HEK293 (cell line): ENCODE results near the gene ZSCAN30.

ENCODE experiments used
- CTCF ChIA-PET: fragments of 350-600 bp; formaldehyde crosslinking; extraction: SDS; loops from one replicate; lab custom pipeline; 2021; ENCODE audit warnings: antibody characterized with exemption; lab: Yijun Ruan, JAX
- POLR2A ChIA-PET: fragments of 300-600 bp; formaldehyde crosslinking; extraction: SDS; loops from one replicate; lab custom pipeline; 2020; ENCODE audit warnings: antibody characterized with exemption, inconsistent platforms; lab: Yijun Ruan, JAX
- H3K27ac ChIP-seq: fragments of 200-500 bp; sonication (Bioruptor generic); 2 replicates; pipeline ENCODE4 v1.5.1; 2014; ENCODE audit warnings: low read depth, low read length, control low read depth, inconsistent platforms; ENCODE audit errors: extremely low read depth
- H3K36me3 ChIP-seq, 2 experiments: fragments of 200-500 bp in 1 of 2; sonication (Bioruptor generic) in 1 of 2; 1 replicate in 1 of 2; 2 replicates in 1 of 2; pipeline ENCODE4 v1.5.1; 2014 to 2017; ENCODE audit warnings: inconsistent platforms in 2 of 2, low read length in 2 of 2; ENCODE audit not compliant: control insufficient read depth in 2 of 2, insufficient read depth in 1 of 2
- H3K4me1 ChIP-seq: fragments of 200-500 bp; sonication (Bioruptor generic); 2 replicates; pipeline ENCODE4 v1.5.1; 2014; ENCODE audit warnings: mild to moderate bottlenecking, low read length, inconsistent platforms; ENCODE audit not compliant: control insufficient read depth, insufficient read depth
- H3K4me3 ChIP-seq: 2 replicates; pipeline ENCODE4 v1.5.1; 2011; ENCODE audit warnings: low read depth, mild to moderate bottlenecking, control low read depth, low read length, moderate library complexity
- H3K9me3 ChIP-seq: fragments of 200-500 bp; sonication (Bioruptor generic); 2 replicates; pipeline ENCODE4 v1.5.1; 2014; ENCODE audit warnings: low read depth, low read length, inconsistent platforms; ENCODE audit not compliant: control insufficient read depth, insufficient read depth
- EGR2 ChIP-seq: fragments of 450-650 bp; formaldehyde crosslinking; IDR thresholded peaks from 2 replicates; pipeline ENCODE4 v1.5.1; 2016; ENCODE audit warnings: low read depth, missing biosample characterization, missing genetic modification characterization
- GLIS2 ChIP-seq: fragments of 450-650 bp; formaldehyde crosslinking; IDR thresholded peaks from 2 replicates; pipeline ENCODE4 v1.5.1; 2016; ENCODE audit warnings: missing biosample characterization, missing genetic modification characterization
- KLF7 ChIP-seq: fragments of 450-650 bp; formaldehyde crosslinking; IDR thresholded peaks from 2 replicates; pipeline ENCODE4 v1.5.1; 2016; ENCODE audit warnings: missing biosample characterization, missing genetic modification characterization, borderline replicate concordance
- PBX3 ChIP-seq: sonication (generic); formaldehyde crosslinking; IDR thresholded peaks from 2 replicates; pipeline ENCODE4 v1.8.1; 2022; ENCODE audit warnings: mild to moderate bottlenecking, moderate library complexity, missing genetic modification reagents
- SP2 ChIP-seq: fragments of 450-650 bp; formaldehyde crosslinking; IDR thresholded peaks from 2 replicates; pipeline ENCODE4 v1.5.1; 2016; ENCODE audit warnings: missing biosample characterization, missing genetic modification characterization
- ZBTB48 ChIP-seq: fragments of 450-650 bp; formaldehyde crosslinking; IDR thresholded peaks from 2 replicates; pipeline ENCODE4 v1.5.1; 2016; ENCODE audit warnings: missing biosample characterization, missing genetic modification characterization
- ZFP41 ChIP-seq: fragments of 450-650 bp; formaldehyde crosslinking; IDR thresholded peaks from 2 replicates; pipeline ENCODE4 v1.5.1; 2016; ENCODE audit warnings: missing biosample characterization, missing genetic modification characterization, borderline replicate concordance
- ZNF146 ChIP-seq: fragments of 450-650 bp; formaldehyde crosslinking; IDR thresholded peaks from 2 replicates; pipeline ENCODE4 v1.5.1; 2016; ENCODE audit warnings: missing biosample characterization, missing genetic modification characterization
- ZNF19 ChIP-seq: fragments of 450-650 bp; formaldehyde crosslinking; IDR thresholded peaks from 2 replicates; pipeline ENCODE4; 2016; ENCODE audit warnings: missing biosample characterization, missing genetic modification characterization, low read depth
- ZNF544 ChIP-seq: fragments of 450-650 bp; formaldehyde crosslinking; IDR thresholded peaks from 2 replicates; pipeline ENCODE4 v1.5.0; 2017; ENCODE audit warnings: missing biosample characterization, missing genetic modification characterization
- ZNF549 ChIP-seq: fragments of 450-650 bp; IDR thresholded peaks from 2 replicates; pipeline ENCODE4 v1.5.1; 2018; ENCODE audit warnings: missing biosample characterization, missing genetic modification characterization, mild to moderate bottlenecking, inconsistent platforms, moderate library complexity
- ZNF558 ChIP-seq: fragments of 450-650 bp; formaldehyde crosslinking; IDR thresholded peaks from 2 replicates; pipeline ENCODE4 v1.5.1; 2016; ENCODE audit warnings: missing biosample characterization, missing genetic modification characterization
- ZNF610 ChIP-seq: fragments of 450-650 bp; formaldehyde crosslinking; IDR thresholded peaks from 2 replicates; pipeline ENCODE4 v1.5.1; 2016; ENCODE audit warnings: missing biosample characterization, missing genetic modification characterization, borderline replicate concordance
- ZNF658 ChIP-seq: fragments of 450-650 bp; formaldehyde crosslinking; IDR thresholded peaks from 2 replicates; pipeline ENCODE4; 2016; ENCODE audit warnings: missing biosample characterization, missing genetic modification characterization
- ZNF701 ChIP-seq: fragments of 450-650 bp; formaldehyde crosslinking; IDR thresholded peaks from 2 replicates; pipeline ENCODE4 v1.5.1; 2016; ENCODE audit warnings: missing biosample characterization, missing genetic modification characterization
- ZNF791 ChIP-seq: fragments of 450-650 bp; formaldehyde crosslinking; IDR thresholded peaks from 2 replicates; pipeline ENCODE4 v1.5.1; 2016; ENCODE audit warnings: missing biosample characterization, missing genetic modification characterization
- ZNF830 ChIP-seq: fragments of 450-650 bp; IDR thresholded peaks from 2 replicates; pipeline ENCODE4 v1.5.0; 2018; ENCODE audit warnings: missing biosample characterization, missing genetic modification characterization, low read depth, mild to moderate bottlenecking, moderate library complexity
- TF ChIP-seq, protein P1 (sequence below): fragments of 450-650 bp; formaldehyde crosslinking; IDR thresholded peaks from 2 replicates; pipeline ENCODE4 v1.5.1; 2016; ENCODE audit warnings: missing biosample characterization, missing genetic modification characterization, low read depth
- TF ChIP-seq, protein P2 (sequence below): fragments of 450-650 bp; formaldehyde crosslinking; IDR thresholded peaks from 2 replicates; pipeline ENCODE4 v1.5.1; 2016; ENCODE audit warnings: missing biosample characterization, missing genetic modification characterization
- TF ChIP-seq, protein P3 (sequence below): fragments of 450-650 bp; IDR thresholded peaks from 2 replicates; pipeline ENCODE4 v1.5.1; 2018; ENCODE audit warnings: missing biosample characterization, missing genetic modification characterization
- TF ChIP-seq, protein P4 (sequence below): fragments of 450-650 bp; formaldehyde crosslinking; IDR thresholded peaks from 2 replicates; pipeline ENCODE4 v1.5.1; 2016; ENCODE audit warnings: missing biosample characterization, missing genetic modification characterization
- TF ChIP-seq, protein P5 (sequence below): fragments of 450-650 bp; formaldehyde crosslinking; IDR thresholded peaks from 2 replicates; pipeline ENCODE4 v1.5.1; 2016; ENCODE audit warnings: missing biosample characterization, missing genetic modification characterization

ZSCAN30 gene

GRCh38 chr18:35326695-35327387, 36.8 kb upstream of the ZSCAN30 start:
- CTCF ChIA-PET = no interaction called here
- POLR2A ChIA-PET = interaction anchor here (1.0 kb wide), 1 partner anchor 15 kb away, joined by 4 read pairs; no protein-coding TSS in a partner anchor
- Histone ChIP-seq H3K36me3 (peaks cover 0 to 6% of the 10 kb centered on the region in 2 experiments; a peak in 1 of 3 replicates), H3K4me3 (no peak overlapping the region), H3K9me3 (no peaks in the 10 kb centered on the region), H3K27ac (no peak overlapping the region), H3K4me1 (no peaks in the 10 kb centered on the region)
- no peak for TF ChIP-seq ZNF558 (tag by site-specific recombination)
- no peak for TF ChIP-seq ZFP41 (tag by site-specific recombination)
- TF ChIP-seq, protein P1, sequence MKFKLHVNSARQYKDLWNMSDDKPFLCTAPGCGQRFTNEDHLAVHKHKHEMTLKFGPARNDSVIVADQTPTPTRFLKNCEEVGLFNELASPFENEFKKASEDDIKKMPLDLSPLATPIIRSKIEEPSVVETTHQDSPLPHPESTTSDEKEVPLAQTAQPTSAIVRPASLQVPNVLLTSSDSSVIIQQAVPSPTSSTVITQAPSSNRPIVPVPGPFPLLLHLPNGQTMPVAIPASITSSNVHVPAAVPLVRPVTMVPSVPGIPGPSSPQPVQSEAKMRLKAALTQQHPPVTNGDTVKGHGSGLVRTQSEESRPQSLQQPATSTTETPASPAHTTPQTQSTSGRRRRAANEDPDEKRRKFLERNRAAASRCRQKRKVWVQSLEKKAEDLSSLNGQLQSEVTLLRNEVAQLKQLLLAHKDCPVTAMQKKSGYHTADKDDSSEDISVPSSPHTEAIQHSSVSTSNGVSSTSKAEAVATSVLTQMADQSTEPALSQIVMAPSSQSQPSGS = no peak
- TF ChIP-seq ZNF146 (tag by site-specific recombination) = no peak
- no peak for TF ChIP-seq ZNF544 (tag by site-specific recombination)
- no peak for TF ChIP-seq EGR2
- TF ChIP-seq ZNF658 (tag by site-specific recombination) = no peak
- TF ChIP-seq ZNF791 (tag by site-specific recombination) = no peak
- TF ChIP-seq, protein P2, sequence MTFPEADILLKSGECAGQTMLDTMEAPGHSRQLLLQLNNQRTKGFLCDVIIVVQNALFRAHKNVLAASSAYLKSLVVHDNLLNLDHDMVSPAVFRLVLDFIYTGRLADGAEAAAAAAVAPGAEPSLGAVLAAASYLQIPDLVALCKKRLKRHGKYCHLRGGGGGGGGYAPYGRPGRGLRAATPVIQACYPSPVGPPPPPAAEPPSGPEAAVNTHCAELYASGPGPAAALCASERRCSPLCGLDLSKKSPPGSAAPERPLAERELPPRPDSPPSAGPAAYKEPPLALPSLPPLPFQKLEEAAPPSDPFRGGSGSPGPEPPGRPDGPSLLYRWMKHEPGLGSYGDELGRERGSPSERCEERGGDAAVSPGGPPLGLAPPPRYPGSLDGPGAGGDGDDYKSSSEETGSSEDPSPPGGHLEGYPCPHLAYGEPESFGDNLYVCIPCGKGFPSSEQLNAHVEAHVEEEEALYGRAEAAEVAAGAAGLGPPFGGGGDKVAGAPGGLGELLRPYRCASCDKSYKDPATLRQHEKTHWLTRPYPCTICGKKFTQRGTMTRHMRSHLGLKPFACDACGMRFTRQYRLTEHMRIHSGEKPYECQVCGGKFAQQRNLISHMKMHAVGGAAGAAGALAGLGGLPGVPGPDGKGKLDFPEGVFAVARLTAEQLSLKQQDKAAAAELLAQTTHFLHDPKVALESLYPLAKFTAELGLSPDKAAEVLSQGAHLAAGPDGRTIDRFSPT (tag by site-specific recombination) = no peak
- no peak for TF ChIP-seq ZNF830
- TF ChIP-seq, protein P3, sequence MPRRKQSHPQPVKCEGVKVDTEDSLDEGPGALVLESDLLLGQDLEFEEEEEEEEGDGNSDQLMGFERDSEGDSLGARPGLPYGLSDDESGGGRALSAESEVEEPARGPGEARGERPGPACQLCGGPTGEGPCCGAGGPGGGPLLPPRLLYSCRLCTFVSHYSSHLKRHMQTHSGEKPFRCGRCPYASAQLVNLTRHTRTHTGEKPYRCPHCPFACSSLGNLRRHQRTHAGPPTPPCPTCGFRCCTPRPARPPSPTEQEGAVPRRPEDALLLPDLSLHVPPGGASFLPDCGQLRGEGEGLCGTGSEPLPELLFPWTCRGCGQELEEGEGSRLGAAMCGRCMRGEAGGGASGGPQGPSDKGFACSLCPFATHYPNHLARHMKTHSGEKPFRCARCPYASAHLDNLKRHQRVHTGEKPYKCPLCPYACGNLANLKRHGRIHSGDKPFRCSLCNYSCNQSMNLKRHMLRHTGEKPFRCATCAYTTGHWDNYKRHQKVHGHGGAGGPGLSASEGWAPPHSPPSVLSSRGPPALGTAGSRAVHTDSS (tag by site-specific recombination) = no peak
- TF ChIP-seq, protein P4, sequence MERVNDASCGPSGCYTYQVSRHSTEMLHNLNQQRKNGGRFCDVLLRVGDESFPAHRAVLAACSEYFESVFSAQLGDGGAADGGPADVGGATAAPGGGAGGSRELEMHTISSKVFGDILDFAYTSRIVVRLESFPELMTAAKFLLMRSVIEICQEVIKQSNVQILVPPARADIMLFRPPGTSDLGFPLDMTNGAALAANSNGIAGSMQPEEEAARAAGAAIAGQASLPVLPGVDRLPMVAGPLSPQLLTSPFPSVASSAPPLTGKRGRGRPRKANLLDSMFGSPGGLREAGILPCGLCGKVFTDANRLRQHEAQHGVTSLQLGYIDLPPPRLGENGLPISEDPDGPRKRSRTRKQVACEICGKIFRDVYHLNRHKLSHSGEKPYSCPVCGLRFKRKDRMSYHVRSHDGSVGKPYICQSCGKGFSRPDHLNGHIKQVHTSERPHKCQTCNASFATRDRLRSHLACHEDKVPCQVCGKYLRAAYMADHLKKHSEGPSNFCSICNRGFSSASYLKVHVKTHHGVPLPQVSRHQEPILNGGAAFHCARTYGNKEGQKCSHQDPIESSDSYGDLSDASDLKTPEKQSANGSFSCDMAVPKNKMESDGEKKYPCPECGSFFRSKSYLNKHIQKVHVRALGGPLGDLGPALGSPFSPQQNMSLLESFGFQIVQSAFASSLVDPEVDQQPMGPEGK (tag by site-specific recombination) = no peak
- no peak for TF ChIP-seq ZNF19
- no peak for TF ChIP-seq ZNF701
- no peak for TF ChIP-seq SP2 (tag by site-specific recombination)

GRCh38 chr18:35324926-35325655, 35.1 kb upstream of the ZSCAN30 start:
- CTCF ChIA-PET = interaction anchor here (0.5 to 0.7 kb wide), 2 partner anchors 32 to 1326 kb away, joined by 3 to 5 read pairs; no protein-coding TSS in a partner anchor
- no peaks in the 10 kb centered on the region for H3K9me3 ChIP-seq
- POLR2A ChIA-PET = interaction anchor here (0.5 kb wide), 1 partner anchor 25 kb away, joined by 11 read pairs; no protein-coding TSS in a partner anchor
- no peak for TF ChIP-seq PBX3 (CRISPR knock-in tag)
- TF ChIP-seq GLIS2 (tag by site-specific recombination) = no peak
- TF ChIP-seq ZBTB48 (tag by site-specific recombination) = no peak
- TF ChIP-seq, protein P5, sequence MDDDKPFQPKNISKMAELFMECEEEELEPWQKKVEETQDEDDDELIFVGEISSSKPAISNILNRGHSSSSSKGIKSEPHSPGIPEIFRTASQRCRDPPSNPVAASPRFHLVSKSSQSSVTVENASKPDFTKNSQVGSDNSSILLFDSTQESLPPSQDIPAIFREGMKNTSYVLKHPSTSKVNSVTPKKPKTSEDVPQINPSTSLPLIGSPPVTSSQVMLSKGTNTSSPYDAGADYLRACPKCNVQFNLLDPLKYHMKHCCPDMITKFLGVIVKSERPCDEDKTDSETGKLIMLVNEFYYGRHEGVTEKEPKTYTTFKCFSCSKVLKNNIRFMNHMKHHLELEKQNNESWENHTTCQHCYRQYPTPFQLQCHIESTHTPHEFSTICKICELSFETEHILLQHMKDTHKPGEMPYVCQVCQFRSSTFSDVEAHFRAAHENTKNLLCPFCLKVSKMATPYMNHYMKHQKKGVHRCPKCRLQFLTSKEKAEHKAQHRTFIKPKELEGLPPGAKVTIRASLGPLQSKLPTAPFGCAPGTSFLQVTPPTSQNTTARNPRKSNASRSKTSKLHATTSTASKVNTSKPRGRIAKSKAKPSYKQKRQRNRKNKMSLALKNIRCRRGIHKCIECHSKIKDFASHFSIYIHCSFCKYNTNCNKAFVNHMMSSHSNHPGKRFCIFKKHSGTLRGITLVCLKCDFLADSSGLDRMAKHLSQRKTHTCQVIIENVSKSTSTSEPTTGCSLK (tag by site-specific recombination) = no peak
- TF ChIP-seq ZNF549 (tag by site-specific recombination) = no peak
- TF ChIP-seq ZNF146 (tag by site-specific recombination) = no peak
- TF ChIP-seq ZNF610 = no peak
- no peak for TF ChIP-seq KLF7

More at GRCh38 chr18:35324926-35325655, 35.1 kb upstream of the ZSCAN30 start:
- Histone ChIP-seq H3K4me1 (no peaks in the 10 kb centered on the region), H3K27ac (no peak overlapping the region), H3K4me3 (no peak overlapping the region), H3K36me3 (no peaks in the 10 kb centered on the region)
